Mammary epithelial cell (primary cell): ENCODE results near the gene KIF15.

Experiments
- CTCF ChIP-seq, 2 donors: IDR thresholded peaks in 1 of 2; conservative IDR thresholded peaks in 1 of 2; 2 replicates each; pipeline ENCODE4 v1.5.1; 2011 to 2012; ENCODE audit warnings: inconsistent platforms in 2 of 2, low read length in 2 of 2, mild to moderate bottlenecking in 2 of 2, control low read depth in 1 of 2, low read depth in 1 of 2; ENCODE audit not compliant: insufficient read depth in 1 of 2; ENCODE audit errors: extremely low read depth in 1 of 2
- EZH2 ChIP-seq: IDR thresholded peaks from 2 replicates; pipeline ENCODE4 v1.6.1; 2012; ENCODE audit warnings: low read length, inconsistent platforms, borderline replicate concordance

- TF ChIP-seq EZH2 = no peak
- TF ChIP-seq CTCF (conservative IDR thresholded peaks at IDR 0.05 in 1 of 2, IDR thresholded peaks at IDR 0.05 in 1 of 2; ENCODE audit: extremely low read depth in 1 of 2, insufficient read depth in 1 of 2, low read depth in 1 of 2, low read length in 2 of 2) = no peak
Measured at GRCh38 chr3:44890258-44890657, 128.7 kb downstream of the KIF15 start.
